Liver (tissue), 9 donors: Measurements from ENCODE around the gene TEX30. TPM values are rescaled to one million over a fixed set of nuclear protein-coding genes. Genes with fewer than 3 reads are reported as not detected.

Experiments used
- DNase-seq: peaks from one replicate; pipeline ENCODE4 v3.0.0-alpha.2; 2017; ENCODE audit warnings: low spot score
- H3K27ac ChIP-seq, 2 donors: one replicate each; pipeline ENCODE4 v1.7.0; 2013; ENCODE audit warnings: inconsistent platforms in 2 of 2, low read length in 2 of 2, control low read depth in 1 of 2, low read depth in 1 of 2, mild to moderate bottlenecking in 1 of 2
- H3K27me3 ChIP-seq, 4 donors: one replicate each; pipeline versions ENCODE4 v1.6.1 to v1.7.0; 2013; ENCODE audit warnings: low read length in 3 of 4, inconsistent platforms in 1 of 4, mild to moderate bottlenecking in 1 of 4, moderate library complexity in 1 of 4; ENCODE audit not compliant: control insufficient read depth in 4 of 4, insufficient read depth in 4 of 4
- H3K36me3 ChIP-seq, 4 donors: one replicate each; pipeline versions ENCODE4 v1.6.1 to v1.7.0; 2013; ENCODE audit warnings: low read length in 3 of 4, mild to moderate bottlenecking in 3 of 4, low read depth in 1 of 4, moderate library complexity in 1 of 4; ENCODE audit not compliant: control insufficient read depth in 4 of 4, insufficient read depth in 3 of 4
- H3K4me1 ChIP-seq, 4 donors: one replicate each; pipeline versions ENCODE4 v1.6.1 to v1.7.0; 2013; ENCODE audit warnings: low read length in 3 of 4, mild to moderate bottlenecking in 3 of 4, moderate library complexity in 1 of 4; ENCODE audit not compliant: control insufficient read depth in 4 of 4, insufficient read depth in 4 of 4
- H3K4me3 ChIP-seq, 3 donors: one replicate each; pipeline versions ENCODE4 v1.6.1 to v1.7.0; 2013; ENCODE audit warnings: low read length in 3 of 3, control low read depth in 1 of 3, low read depth in 1 of 3, mild to moderate bottlenecking in 1 of 3
- H3K9ac ChIP-seq, 2 donors: one replicate each; pipeline ENCODE4 v1.7.0; 2013; ENCODE audit warnings: low read length in 2 of 2, mild to moderate bottlenecking in 2 of 2, moderate library complexity in 2 of 2, control low read depth in 1 of 2, low read depth in 1 of 2
- H3K9me3 ChIP-seq, 4 donors: one replicate each; pipeline versions ENCODE4 v1.6.1 to v1.7.0; 2013; ENCODE audit warnings: low read length in 3 of 4; ENCODE audit not compliant: control insufficient read depth in 4 of 4
- EGR1 ChIP-seq, 2 donors: IDR thresholded peaks; 2 replicates each; pipeline ENCODE4 v1.6.1; 2016 to 2018; ENCODE audit warnings: antibody characterized with exemption in 2 of 2, low read depth in 2 of 2
- FOXA1 ChIP-seq: IDR thresholded peaks from 2 replicates; pipeline ENCODE4 v1.6.1; 2016; ENCODE audit warnings: antibody characterized with exemption
- FOXA2 ChIP-seq: IDR thresholded peaks from 2 replicates; pipeline ENCODE4 v1.6.1; 2016; ENCODE audit warnings: antibody characterized with exemption
- GABPA ChIP-seq, 2 donors: IDR thresholded peaks in 1 of 2; conservative IDR thresholded peaks in 1 of 2; 2 replicates each; pipeline ENCODE4 v1.6.1; 2016; ENCODE audit warnings: antibody characterized with exemption in 2 of 2, mild to moderate bottlenecking in 1 of 2, moderate library complexity in 1 of 2
- HNF4G ChIP-seq: IDR thresholded peaks from 2 replicates; pipeline ENCODE4 v1.6.1; 2016; ENCODE audit warnings: antibody characterized with exemption
- JUND ChIP-seq, 2 donors: IDR thresholded peaks; 2 replicates each; pipeline ENCODE4 v1.6.1; 2016; ENCODE audit warnings: antibody characterized with exemption in 2 of 2
- RAD21 ChIP-seq, 2 donors: IDR thresholded peaks; 2 replicates each; pipeline ENCODE4 v1.6.1; 2016; ENCODE audit warnings: antibody characterized with exemption in 2 of 2, mild to moderate bottlenecking in 2 of 2
- REST ChIP-seq: IDR thresholded peaks from 2 replicates; pipeline ENCODE4 v1.6.1; 2016; ENCODE audit warnings: antibody characterized with exemption, mild to moderate bottlenecking
- RXRA ChIP-seq, 2 donors: IDR thresholded peaks; 2 replicates each; pipeline ENCODE4 v1.6.1; 2017 to 2018; ENCODE audit warnings: antibody characterized with exemption in 2 of 2, mild to moderate bottlenecking in 1 of 2
- SP1 ChIP-seq: IDR thresholded peaks from 2 replicates; pipeline ENCODE4 v1.6.1; 2018; ENCODE audit warnings: antibody characterized with exemption, mild to moderate bottlenecking
- TAF1 ChIP-seq: conservative IDR thresholded peaks from 2 replicates; pipeline ENCODE4 v1.6.1; 2016; ENCODE audit warnings: antibody characterized with exemption, mild to moderate bottlenecking
- YY1 ChIP-seq: IDR thresholded peaks from 2 replicates; pipeline ENCODE4 v1.6.1; 2016; ENCODE audit warnings: antibody characterized with exemption, mild to moderate bottlenecking
- ZBTB33 ChIP-seq: IDR thresholded peaks from 2 replicates; pipeline ENCODE4 v1.6.1; 2016; ENCODE audit warnings: antibody characterized with exemption
- WGBS: extraction: QIAGEN DNeasy Blood & Tissue Kit; methylation state at CpG from one replicate; pipeline ENCODE4 v1.1.7; 2013; 5-methylcytosine and 5-hydroxymethylcytosine counted together
- polyA plus RNA-seq, 2 donors: library from polyadenylated mRNA; stranded (reverse) in 1 of 2; unstranded in 1 of 2; fragments of 200-250 nt in 1 of 2; fragments of >200 nt in 1 of 2; fragmentation: Nextera tagmentation in 1 of 2; extraction: Ambion mirVana in 1 of 2; gene quantifications; one replicate each; pipeline versions ENCODE4 v1.2.1 to v1.2.3, GENCODE V29; 2013 to 2015
- total RNA-seq, 2 donors: library from RNA; depleted of rRNA; stranded (reverse); fragments of >200 nt; gene quantifications; one replicate each; pipeline ENCODE4 v1.2.3, GENCODE V29; 2014
- TF ChIP-seq, protein P1 (sequence below): fragments of 150-350 bp; IDR thresholded peaks from 2 replicates; pipeline ENCODE4 v1.5.1; 2017; ENCODE audit warnings: improper control_type of control experiment, low read depth, low read length; ENCODE audit not compliant: missing input control
- TF ChIP-seq, protein P2 (sequence below): IDR thresholded peaks from 2 replicates; pipeline ENCODE4 v1.6.1; 2016; ENCODE audit warnings: antibody characterized with exemption
- donor health status: healthy.
- donor health status: healthy.
- donor health status: healthy.
- donor health status: healthy.
- donor health status: healthy.

The TEX30 gene
- 10 to 100 TPM in 1 of 2 donors, 1 to 10 TPM in 1; 9.9 to 12.8 TPM for total RNA-seq
- 10 to 100 TPM; 11.6 to 28.2 TPM for polyA plus RNA-seq

GRCh38 chr13:102773441-102774213 is at the start of gene TEX30:
TSS of gene TEX30 (minus strand) at chr13:102773786. CDS start at chr13:102770026, 3,760 bp downstream.
- no peaks in the 10 kb centered on the region for H3K9me3 ChIP-seq
- H3K4me3 ChIP-seq: peak within 1 kb of the TSS; percentile 85 to 94 (median 93)
- DNase-seq: peak; percentile 89
- H3K4me1 ChIP-seq: peaks cover 8 to 32% (median 21%) of the 10 kb centered on the region in 4 donors
- WGBS: 2% methylated on average over 85 of the region's 85 CpGs
- no peaks in the 10 kb centered on the region for H3K36me3 ChIP-seq
- no peaks in the 10 kb centered on the region for H3K27me3 ChIP-seq
- peak within 1 kb of the TSS; percentile 92 to 94 for H3K27ac ChIP-seq
- peak within 1 kb of the TSS; percentile 88 to 89 for H3K9ac ChIP-seq
- TF ChIP-seq ZBTB33 (no peak), YY1 (peak; percentile 45), HNF4G (no peak), GABPA (IDR thresholded peaks at IDR 0.05 in 1 of 2, conservative IDR thresholded peaks at IDR 0.05 in 1 of 2) (no peak), SP1 (no peak), FOXA2 (no peak), REST (peak; percentile 69), TAF1 (peak; percentile 58), RXRA (IDR thresholded peaks at IDR 0.05) (no peak), RAD21 (IDR thresholded peaks at IDR 0.05) (peak in 1 of 2 donors; percentile 31), JUND (IDR thresholded peaks at IDR 0.05) (no peak), FOXA1 (no peak)
- TF ChIP-seq, protein P1, sequence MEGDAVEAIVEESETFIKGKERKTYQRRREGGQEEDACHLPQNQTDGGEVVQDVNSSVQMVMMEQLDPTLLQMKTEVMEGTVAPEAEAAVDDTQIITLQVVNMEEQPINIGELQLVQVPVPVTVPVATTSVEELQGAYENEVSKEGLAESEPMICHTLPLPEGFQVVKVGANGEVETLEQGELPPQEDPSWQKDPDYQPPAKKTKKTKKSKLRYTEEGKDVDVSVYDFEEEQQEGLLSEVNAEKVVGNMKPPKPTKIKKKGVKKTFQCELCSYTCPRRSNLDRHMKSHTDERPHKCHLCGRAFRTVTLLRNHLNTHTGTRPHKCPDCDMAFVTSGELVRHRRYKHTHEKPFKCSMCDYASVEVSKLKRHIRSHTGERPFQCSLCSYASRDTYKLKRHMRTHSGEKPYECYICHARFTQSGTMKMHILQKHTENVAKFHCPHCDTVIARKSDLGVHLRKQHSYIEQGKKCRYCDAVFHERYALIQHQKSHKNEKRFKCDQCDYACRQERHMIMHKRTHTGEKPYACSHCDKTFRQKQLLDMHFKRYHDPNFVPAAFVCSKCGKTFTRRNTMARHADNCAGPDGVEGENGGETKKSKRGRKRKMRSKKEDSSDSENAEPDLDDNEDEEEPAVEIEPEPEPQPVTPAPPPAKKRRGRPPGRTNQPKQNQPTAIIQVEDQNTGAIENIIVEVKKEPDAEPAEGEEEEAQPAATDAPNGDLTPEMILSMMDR: no peak
- TF ChIP-seq, protein P2, sequence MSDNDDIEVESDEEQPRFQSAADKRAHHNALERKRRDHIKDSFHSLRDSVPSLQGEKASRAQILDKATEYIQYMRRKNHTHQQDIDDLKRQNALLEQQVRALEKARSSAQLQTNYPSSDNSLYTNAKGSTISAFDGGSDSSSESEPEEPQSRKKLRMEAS: peak; percentile 72

DNA sequence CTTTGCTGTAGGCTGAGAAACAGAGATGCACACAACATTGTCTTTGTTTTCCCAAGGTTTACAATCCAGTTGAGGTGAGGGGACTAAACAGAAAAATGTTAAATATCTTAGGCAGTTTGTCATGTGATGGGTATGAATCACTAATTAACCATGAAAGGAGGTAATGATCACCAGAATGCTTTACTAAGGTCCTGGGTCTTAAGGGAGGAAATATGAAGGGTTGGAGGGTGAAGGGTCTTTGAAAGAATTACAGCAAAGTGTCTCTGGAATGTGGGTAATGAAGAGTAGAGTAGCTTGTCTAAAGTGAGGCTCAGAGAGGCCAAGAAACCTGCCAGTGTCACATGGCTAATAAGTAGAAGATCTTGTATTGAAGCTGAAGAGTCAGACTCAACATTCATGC is 44.3 kb upstream of the TEX30 start:
- Histone ChIP-seq H3K9me3 (no peaks in the 10 kb centered on the region), H3K4me1 (peaks cover 0 to under 1% (median under 1%) of the 10 kb centered on the region in 4 donors), H3K27ac (no peak overlapping the region), H3K27me3 (no peaks in the 10 kb centered on the region), H3K9ac (no peak overlapping the region), H3K36me3 (peaks cover 2 to 33% (median 14%) of the 10 kb centered on the region in 4 donors), H3K4me3 (no peak overlapping the region)
- no peak for TF ChIP-seq YY1
- TF ChIP-seq EGR1 (IDR thresholded peaks at IDR 0.05; ENCODE audit: low read depth in 2 of 2): no peak
- no peak for DNase-seq
